ENCODE data around the gene PEX14. TPM values are rescaled to one million over a fixed set of nuclear protein-coding genes. Genes with fewer than 3 reads are reported as not detected.

PEX14 gene
- total and polyA plus RNA-seq, 9 of the 15 experiments (the other 6 are each of a cell fraction or from before 2014, with no cell fraction given), result 2.6 to 45.7 (median 22.7) TPM

DNA sequence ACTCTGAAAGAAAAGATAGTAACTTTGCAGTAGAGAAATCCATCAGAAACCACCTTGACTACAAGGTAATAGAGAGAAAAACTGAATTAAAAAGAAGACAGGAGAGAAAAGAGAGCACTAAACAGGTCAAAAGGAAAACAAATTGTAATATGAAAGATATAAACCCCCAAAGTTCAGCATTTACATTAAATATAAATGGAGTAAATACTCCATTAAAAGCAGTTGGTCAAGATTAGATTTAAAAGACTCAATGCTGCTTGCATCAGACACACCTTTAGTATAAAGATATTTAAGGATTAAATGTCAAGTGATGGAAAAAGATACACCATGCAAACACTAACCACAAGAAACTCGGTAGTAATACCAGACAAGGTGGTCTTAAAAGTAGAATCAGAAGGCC, 110.5 kb downstream of the PEX14 start (continued):
- TF ChIP-seq, protein P1, sequence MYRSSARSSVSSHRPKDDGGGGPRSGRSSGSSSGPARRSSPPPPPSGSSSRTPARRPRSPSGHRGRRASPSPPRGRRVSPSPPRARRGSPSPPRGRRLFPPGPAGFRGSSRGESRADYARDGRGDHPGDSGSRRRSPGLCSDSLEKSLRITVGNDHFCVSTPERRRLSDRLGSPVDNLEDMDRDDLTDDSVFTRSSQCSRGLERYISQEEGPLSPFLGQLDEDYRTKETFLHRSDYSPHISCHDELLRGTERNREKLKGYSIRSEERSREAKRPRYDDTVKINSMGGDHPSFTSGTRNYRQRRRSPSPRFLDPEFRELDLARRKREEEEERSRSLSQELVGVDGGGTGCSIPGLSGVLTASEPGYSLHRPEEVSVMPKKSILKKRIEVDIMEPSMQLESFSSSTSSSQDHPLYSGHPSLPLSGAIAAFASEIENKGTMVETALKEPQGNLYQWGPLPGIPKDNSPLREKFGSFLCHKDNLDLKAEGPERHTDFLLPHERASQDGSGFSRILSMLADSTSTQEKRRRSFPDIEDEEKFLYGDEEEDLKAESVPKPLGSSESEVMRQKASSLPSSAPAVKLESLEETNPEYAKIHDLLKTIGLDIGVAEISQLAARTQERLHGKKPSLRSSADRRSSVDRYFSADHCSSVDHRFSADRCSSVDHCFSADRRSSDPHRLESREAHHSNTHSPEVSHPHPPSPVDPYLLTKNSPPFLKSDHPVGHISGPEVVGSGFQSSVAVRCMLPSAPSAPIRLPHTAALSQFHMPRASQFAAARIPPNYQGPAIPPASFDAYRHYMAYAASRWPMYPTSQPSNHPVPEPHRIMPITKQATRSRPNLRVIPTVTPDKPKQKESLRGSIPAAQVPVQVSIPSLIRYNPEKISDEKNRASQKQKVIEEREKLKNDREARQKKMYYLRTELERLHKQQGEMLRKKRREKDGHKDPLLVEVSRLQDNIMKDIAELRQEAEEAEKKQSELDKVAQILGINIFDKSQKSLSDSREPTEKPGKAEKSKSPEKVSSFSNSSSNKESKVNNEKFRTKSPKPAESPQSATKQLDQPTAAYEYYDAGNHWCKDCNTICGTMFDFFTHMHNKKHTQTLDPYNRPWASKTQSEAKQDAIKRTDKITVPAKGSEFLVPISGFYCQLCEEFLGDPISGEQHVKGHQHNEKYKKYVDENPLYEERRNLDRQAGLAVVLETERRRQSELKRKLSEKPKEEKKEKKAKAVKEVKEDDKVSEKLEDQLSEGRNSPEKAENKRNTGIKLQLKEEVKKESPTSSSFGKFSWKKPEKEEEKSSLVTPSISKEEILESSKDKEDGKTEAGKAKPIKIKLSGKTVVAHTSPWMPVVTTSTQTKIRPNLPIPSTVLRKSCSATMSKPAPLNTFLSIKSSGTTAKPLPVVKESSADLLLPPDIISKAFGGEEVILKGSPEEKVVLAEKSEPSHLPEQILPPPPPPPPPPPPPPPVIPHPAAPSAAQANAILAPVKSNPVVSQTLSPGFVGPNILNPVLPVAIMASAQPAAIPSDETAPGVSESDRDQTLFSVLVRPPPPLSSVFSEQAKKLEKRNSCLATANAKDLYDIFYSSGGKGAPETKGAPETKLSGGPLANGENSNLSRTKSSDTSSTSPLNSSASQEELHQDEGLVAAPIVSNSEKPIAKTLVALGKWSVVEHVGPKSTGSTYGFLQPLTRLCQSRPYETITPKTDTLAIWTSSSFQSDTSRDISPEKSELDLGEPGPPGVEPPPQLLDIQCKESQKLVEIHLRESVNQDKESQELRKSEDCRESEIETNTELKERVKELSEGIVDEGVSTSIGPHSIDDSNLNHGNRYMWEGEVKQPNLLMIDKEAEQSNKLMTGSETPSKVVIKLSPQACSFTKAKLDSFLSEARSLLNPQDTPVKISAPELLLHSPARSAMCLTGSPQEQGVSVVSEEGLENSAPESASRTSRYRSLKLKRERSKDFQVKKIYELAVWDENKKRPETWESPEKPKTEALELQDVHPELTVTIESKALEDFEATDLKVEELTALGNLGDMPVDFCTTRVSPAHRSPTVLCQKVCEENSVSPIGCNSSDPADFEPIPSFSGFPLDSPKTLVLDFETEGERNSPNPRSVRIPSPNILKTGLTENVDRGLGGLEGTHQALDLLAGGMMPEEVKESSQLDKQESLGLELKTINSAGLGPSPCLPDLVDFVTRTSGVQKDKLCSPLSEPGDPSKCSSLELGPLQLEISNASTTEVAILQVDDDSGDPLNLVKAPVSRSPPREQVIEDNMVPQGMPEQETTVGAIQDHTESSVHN (IDR thresholded peaks at IDR 0.05; ENCODE audit: borderline replicate concordance in 1 of 2, low read depth in 1 of 2), result no peak
- TF ChIP-seq IRF2 (CRISPR knock-in tag; IDR thresholded peaks at IDR 0.05) (no peak), BRD9 (IDR thresholded peaks at IDR 0.05; ENCODE audit: low read depth, partially characterized antibody) (no peak)
- TF ChIP-seq, protein P2, sequence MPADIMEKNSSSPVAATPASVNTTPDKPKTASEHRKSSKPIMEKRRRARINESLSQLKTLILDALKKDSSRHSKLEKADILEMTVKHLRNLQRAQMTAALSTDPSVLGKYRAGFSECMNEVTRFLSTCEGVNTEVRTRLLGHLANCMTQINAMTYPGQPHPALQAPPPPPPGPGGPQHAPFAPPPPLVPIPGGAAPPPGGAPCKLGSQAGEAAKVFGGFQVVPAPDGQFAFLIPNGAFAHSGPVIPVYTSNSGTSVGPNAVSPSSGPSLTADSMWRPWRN (IDR thresholded peaks at IDR 0.05; ENCODE audit: low read depth), result no peak
